Measurements from ENCODE around the gene MYLK.

The MYLK gene

GRCh38 chr3:123789760-123790159 lies 94.4 kb downstream of the MYLK start:
- DNase-seq, result no peak

GRCh38 chr3:123789160-123789559 lies 95.0 kb downstream of the MYLK start:
- DNase-seq, result no peak

DNA sequence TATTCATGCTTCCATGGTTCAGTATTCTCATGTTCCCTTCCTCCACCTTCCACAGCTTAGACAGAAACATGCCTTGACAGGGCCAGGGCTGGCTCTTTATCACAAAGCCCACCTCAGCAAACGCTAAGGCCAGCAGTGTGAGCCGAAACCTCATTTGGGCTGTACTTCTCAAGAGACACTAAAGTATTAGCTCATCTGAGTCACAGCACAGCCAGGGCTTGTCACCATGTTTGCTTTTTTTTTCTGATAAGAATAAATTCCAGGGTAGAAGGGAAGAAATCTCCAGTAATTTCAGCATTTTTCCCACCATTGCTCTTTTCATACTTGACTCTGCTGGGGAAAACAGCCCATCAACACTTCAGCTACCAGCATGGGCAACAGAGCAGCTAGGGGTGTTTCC lies 95.4 kb downstream of the MYLK start:
- DNase-seq, result no peak

DNA sequence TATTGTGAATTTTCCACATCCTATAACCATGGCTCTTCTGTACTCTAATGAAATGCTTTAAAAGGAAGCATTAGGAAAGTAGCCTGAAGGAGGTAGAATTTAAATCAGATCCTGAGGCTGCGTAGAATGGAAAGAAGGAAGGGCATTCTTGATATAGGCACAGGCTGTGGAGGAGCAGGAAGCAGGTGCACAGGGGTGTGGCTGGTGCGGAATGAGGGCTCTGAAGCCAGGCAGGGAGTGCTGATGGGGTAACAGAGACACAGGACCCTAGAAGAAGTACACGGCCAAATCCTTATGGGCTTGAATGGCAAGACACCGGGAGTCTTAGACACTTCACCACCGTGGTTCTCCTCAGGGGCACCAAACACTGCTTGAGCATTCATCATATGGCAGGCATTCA lies 97.0 kb downstream of the MYLK start:
- DNase-seq, result no peak

DNA sequence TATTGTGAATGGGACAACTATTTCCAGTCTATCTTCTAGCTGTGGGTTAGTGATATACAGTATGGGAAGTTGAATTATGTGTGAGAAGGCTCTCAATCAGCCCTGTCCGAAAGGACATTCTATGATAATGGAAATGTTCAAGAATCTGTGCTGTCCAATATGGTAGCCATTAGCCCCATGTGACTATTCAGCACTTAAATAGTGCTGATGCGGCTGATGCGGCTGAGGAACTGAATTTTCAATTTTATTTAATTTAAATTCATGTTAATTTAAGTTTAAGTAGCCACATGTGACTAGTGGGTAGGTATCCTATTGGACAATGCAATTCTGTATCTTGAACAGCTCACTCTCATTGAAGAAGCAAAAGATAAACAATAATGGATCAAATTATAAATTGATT lies 98.5 kb downstream of the MYLK start:
- DNase-seq, result no peak

GRCh38 chr3:123783811-123784210 lies 100.3 kb downstream of the MYLK start:
- DNase-seq, result no peak

- DNase-seq, result no peak
Observed at GRCh38 chr3:123783050-123783689, 101.0 kb downstream of the MYLK start.

- no peak for DNase-seq
Observed at GRCh38 chr3:123782488-123782887, 101.6 kb downstream of the MYLK start.

DNA sequence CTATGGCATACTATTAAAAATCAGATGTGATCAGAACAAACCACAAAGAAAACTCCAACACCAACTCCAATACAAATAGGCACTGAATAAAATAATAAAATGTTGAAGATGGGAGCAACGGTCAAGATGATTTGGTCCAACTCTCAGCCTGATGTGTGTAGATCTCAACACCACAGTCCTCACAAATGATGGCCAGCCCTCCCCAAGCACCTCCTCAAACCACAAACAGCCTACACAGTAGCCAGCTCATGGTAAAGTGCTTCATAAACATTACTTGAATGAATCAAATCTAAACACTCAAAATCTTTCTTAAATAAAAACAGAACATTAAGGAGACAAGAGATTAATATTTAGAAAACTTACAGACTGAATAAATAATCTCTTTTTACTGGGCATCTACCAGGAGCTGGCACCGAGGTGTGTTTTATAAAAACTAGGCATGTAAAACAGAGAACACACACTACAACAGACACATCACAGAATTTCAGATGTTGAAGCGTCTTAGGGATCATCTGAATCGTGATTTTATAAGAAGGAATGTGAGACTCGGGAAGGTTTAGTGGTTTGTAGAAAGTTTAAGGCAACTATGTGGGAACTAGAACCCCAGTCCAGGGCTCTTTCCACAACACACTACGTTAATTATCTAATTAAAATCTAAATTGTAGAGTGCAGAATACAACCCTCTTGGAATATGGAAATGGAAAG lies 102.4 kb downstream of the MYLK start:
- DNase-seq, result no peak

DNA sequence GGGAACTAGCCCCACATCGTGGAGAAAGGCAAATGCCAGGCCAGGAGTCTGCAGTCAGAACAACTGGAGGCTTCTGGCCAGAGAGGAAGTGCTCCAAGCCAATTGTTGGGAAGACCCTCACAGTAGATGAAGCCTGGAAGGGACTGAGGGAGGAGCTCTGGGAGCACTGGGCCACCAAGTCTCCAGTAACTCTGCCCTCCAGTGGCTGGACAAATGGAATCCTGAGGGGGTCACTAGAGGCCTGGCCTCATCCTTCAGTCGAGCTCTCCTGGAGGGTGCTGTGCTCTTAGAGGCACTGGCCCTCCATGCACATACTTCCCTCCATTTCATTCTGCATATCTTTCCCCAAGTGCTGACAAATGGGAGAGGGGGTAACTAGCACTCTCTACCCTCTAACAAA lies 103.0 kb downstream of the MYLK start:
- no peak for DNase-seq

DNA sequence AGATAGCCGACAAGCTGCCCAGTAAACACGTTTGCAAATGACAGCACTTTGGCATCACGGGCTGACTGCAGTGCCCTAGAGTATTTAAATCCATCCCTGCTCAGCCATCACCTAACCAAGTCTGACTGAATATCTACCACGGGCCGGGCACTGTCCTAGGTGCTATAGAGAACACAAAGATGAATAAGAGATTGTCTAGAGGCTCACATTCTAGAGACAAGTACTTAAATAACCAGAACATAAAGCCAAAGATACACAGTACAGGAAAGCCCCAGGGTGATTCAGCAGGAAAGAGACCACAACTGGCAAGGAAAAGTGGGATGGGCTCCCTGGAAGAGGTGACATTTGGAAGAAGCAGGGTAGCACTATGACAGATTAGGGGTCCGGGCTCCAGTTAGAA lies 103.5 kb downstream of the MYLK start:
- DNase-seq, result no peak

- DNase-seq, result no peak
Observed at GRCh38 chr3:123779655-123780231, 104.4 kb downstream of the MYLK start.

DNA sequence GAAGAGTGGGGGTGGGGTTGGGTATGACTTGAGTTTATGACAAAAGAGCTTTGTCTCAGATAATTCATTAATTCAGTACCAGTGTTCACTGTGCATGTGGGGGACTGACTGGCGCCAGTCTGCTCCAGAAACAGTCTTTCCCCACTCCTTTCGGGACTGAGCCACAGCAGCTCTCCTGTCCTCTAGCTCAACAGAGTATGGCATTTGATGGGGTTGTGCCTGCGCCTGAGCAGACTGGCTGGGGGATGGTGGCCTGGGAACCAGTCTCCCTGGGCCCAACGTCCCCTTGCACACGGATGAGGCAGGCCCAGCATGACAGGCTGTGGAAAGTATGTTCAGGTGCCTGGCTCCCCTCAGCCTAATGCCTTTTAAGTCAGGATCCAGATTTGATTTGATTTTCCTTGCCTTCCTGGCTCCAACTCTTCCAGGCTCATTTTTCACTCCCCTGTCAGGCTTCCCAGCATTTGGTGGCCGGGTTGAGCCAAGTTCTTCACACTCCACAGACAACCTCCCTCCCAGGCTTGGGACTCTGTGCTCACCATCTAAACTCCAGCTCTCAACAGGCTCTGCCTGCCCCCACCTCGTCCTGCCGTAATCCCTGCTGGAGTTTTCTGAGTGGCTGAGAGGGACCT lies 105.0 kb downstream of the MYLK start:
- DNase-seq, result no peak

DNA sequence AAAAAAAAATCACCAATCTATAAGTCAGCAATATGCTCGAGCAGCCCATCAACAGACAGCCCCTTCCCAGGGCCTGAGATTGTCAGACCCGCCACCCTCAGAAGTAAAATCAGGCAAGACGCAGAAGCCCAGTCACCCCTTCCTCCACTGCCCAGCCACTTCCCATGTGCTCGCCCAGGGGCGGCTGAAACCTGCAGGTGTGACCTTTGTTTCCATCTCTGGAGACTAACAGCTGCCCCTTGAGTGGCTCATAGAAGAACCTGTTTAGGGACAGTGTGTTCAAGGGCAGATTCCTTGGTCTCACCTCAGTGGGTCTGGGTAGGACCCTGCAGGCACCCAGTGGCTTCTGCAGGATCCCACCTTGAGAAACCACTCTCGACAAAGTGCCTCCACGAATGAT lies 105.6 kb downstream of the MYLK start:
- DNase-seq, result no peak

GRCh38 chr3:123776071-123776782 lies 107.9 kb downstream of the MYLK start:
- DNase-seq, result no peak

- no peak for DNase-seq
Observed at GRCh38 chr3:123774474-123774873, 109.7 kb downstream of the MYLK start.

DNA sequence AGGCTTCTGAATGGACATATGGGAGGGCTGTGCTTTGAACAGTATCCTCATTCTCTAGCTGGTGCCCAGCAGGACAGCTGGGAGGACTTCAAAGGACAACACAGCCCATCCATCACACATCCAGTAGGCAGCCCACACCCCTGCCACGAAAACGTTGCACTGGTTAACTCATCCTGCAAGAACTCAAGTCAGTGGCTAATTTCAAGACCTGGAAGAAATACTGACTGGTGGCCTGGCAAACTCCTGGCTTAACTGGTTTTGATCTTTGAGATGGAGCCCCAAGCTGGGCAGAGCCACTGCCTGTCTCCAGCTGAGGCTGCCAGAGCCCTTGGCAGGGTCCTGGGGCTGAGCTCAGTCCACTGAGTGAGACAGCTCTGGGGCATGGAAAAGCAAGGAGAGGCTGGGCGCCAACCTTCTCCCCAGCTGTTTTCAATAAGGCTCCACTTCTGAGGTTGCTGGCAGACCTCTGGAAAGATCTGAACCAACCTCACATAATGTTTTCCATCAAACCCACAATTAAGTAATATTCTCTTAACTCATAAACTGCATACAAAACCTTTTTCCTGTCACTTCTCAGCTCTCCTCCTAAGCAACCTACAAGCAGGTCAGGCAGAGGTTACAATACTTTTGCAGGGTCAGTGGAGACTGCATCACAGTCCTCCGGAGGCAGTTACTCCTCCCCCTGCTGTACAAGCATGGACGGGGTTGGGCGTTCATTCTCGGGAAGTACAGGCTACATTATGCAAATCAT lies 110.3 kb downstream of the MYLK start:
- DNase-seq, result no peak

GRCh38 chr3:123769356-123769743 lies 114.8 kb downstream of the MYLK start:
- DNase-seq, result no peak

DNA sequence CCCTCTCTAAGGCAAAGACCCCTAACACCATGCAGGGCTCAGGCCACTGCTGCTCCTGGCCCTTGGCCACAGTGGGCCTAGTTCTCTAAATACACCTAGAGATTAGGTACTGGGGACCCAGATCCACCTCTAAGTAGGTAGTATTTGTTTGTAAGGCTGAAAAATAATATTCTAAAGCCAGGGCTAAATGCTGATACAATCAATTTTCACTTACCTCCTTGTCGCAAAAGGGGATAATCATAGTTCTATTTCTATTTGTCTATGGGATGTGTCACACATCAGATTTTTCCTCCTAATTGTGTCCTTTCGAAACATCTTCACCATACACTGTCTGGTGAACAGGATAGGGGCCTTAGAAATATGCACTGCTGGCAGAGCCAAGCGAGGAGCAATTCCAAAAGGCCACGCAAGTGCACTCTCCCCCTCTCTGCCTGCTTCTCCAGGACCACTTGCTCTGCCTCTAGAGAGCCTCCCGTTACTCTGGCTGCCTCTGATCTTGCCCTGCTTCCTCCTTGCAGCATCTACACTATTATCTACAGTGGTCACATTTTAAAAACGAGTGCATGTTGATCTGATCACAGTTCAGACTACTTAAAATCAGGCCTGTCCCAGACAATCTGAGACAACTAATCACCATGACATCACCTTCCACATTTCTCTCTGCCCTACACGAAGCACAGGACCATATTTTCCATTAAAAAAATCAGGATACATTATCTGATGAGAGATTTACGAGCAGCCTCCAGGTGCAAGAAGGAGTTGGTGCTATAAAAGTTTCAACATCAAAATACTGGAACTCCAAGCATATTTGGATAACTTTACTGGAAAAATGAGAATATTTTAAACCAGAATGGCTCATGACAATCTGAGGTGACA lies 115.4 kb downstream of the MYLK start:
- no peak for DNase-seq

DNA sequence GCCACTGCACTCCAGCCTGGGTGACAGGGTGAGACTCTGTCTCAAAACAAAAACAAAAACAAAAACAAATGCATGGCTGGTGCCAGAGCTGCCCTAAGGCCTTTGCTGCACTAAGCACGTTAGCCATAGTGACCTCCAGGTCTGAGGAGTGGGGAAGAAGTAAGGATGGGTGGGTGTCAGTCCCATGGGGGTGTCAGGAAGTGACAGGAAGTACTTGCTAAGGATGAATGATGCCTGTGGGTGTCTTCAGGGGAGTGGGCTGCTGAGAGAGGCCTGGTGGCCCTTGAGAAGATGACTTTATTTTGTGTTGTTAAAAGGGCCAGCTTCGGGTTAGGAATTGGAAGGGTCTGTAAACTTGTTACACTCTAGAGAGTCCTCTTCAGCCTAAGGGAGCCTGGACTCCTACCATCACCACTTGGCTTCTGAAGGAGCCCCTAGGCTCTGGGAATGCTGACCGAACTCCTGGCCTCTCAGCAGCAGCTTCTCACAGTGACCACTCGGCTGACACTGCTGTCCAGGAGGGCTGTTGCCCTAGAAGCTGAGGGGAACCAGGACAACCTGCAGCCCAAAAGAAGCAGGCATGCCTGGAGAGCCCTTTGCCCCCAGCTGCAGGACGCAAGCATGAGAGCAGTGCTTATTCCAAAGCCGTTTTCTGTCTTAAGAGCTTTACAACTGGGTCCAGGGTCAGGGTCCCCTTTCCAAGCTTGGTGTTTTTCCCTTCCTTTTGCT lies 116.4 kb downstream of the MYLK start:
- DNase-seq, result no peak

DNA sequence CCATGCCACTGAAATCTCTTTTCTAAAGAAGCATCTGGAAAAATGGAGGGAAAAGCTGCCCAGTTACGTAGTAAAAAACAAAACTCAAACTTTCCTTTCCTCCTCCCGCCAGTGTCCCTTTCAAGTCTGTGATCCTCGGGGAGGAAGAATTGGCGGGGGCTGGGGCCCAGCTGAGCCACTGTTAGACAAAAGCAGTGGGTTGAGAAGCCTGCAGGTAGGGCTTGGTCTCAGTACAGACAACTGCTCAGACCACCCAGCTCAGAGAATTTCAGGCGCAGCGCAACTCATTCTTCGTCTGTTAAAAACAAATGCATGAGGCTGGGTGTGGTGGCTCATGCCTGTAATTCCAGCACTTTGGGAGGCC lies 117.1 kb downstream of the MYLK start:
- DNase-seq, result no peak
